Right ventricle myocardium inferior (tissue), 1 donor: Measurements from ENCODE around the gene SERINC5. TPM values are rescaled to one million over a fixed set of nuclear protein-coding genes. Genes with fewer than 3 reads are reported as not detected.
A peak's percentile ranks its signal among the peaks of the same experiment; 100 is the strongest.

Experiments
- ATAC-seq: fragments of 200-7000 bp; cut with Tn5 transposase; one replicate; pipeline ENCODE4 v1.9.1; 2020; ENCODE audit warnings: mild to moderate bottlenecking, moderate library complexity
- DNase-seq: peaks from one replicate; pipeline ENCODE4 v3.0.0; 2021; ENCODE audit errors: missing footprints
- intact Hi-C: fragments of 100-400 bp; cut with DNase I; formaldehyde crosslinking; loops from one replicate; pipeline ENCODE4 v1.11.0; 2022
- total RNA-seq: library from RNA; stranded (reverse); fragmentation: NEBNext Ultra II Directional; extraction: Animal tissue kit (Norgen Biotek cat#: 25700); gene quantifications from one replicate; pipeline ENCODE4 v1.2.1, GENCODE V29; 2021
- donor health status: DM: no; HTN: yes; CAD: no; lungs with severe emphysema.

The SERINC5 gene
- total RNA-seq, 1 donor from 2014 or later, result 14.5 TPM

GRCh38 chr5:80069251-80069800, 186.5 kb downstream of the SERINC5 start:
- ATAC-seq (peak; percentile 13), DNase-seq (no peak)
- intact Hi-C loops, result no loop called here

- ATAC-seq (no peak), DNase-seq (no peak)
- intact Hi-C loops, result no loop called here
Measured at GRCh38 chr5:80068775-80069174, 187.1 kb downstream of the SERINC5 start.

- no peak for DNase-seq
- intact Hi-C loops, result no loop called here
- ATAC-seq, result no peak
Measured at GRCh38 chr5:80068246-80068636, 187.6 kb downstream of the SERINC5 start.

- DNase-seq, result no peak
Measured at GRCh38 chr5:80067531-80068245, 188.2 kb downstream of the SERINC5 start.

GRCh38 chr5:80067016-80067415, 188.8 kb downstream of the SERINC5 start:
- DNase-seq (no peak), ATAC-seq (no peak)
- intact Hi-C loops, result no loop called here

More at GRCh38 chr5:80067531-80068245, 188.2 kb downstream of the SERINC5 start:
- intact Hi-C loops, result no loop called here
- no peak for ATAC-seq

- intact Hi-C loops, result no loop called here
- ATAC-seq, result no peak
- DNase-seq, result no peak
Measured at GRCh38 chr5:80064124-80064523, 191.7 kb downstream of the SERINC5 start.

Other genes with a start within 250 kb of the SERINC5 start
- 32.9 TPM for gene THBS4, start 220.7 kb downstream of the SERINC5 start, total RNA-seq
- not detected for gene SPZ1, start 64.0 kb upstream of the SERINC5 start, total RNA-seq
- 32.8 TPM for gene ZFYVE16, start 152.0 kb upstream of the SERINC5 start, total RNA-seq
- gene FAM151B, start 232.1 kb upstream of the SERINC5 start, total RNA-seq, result 1.6 TPM